GM21360 (cell line): Measurements from ENCODE around the gene TREML2.
"Not testable (repeated sequence)": the region's sequence is repeated elsewhere in the genome, so short reads cannot be mapped to it uniquely, and the experiment has no call there.

Experiments
- ATAC-seq: cut with Tn5 transposase; IDR thresholded peaks from one replicate; pipeline ENCODE4 v1.9.1; 2021; ENCODE audit warnings: mild to moderate bottlenecking, moderate library complexity; ENCODE audit not compliant: unreplicated experiment

TREML2 gene, protein sequence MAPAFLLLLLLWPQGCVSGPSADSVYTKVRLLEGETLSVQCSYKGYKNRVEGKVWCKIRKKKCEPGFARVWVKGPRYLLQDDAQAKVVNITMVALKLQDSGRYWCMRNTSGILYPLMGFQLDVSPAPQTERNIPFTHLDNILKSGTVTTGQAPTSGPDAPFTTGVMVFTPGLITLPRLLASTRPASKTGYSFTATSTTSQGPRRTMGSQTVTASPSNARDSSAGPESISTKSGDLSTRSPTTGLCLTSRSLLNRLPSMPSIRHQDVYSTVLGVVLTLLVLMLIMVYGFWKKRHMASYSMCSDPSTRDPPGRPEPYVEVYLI

DNA sequence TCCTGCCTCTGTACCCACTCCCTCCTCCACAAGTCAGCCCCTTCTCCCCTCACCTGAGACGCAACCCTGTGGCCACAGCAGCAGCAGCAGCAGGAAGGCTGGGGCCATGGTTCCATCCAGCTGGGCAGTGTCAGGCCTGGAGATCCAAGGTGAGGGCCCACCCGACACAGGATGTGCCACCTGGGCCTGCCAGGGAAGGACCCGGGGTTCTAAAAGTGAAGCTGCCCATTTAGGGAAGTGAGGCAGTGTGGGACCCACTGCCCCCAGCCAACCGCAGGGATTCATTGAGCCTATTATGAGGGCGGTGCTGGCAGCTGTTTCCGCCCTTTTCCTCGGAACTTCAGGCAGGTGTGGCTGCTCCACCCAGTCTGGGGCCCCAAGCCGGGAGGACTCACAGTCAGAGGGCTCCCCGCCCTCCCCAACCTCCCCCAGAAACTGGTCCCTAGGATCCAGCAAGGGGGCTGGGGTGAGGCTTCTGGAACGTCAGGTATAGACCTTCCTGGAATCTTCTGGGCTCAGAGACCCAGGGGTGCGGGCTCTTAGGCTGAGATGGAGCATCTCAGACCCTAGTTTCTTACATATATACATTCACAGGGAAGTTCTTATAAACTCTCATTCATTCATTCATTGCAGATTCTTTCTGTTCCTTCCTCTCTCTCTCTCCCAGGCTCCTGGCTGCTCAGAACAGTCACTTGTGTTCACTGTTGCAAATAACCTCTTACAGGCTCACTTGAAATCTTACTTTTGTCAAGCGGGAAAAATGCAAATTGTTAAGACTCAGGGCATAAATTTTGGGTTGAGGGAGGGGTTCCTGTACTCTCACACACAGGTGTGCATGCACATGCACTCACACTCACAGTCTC is at the start of gene TREML2:
TSS of gene TREML2 (minus strand) at position 249 of the 863 bp plus-strand sequence. CDS start at position 108, 141 bp downstream.
- no peak for ATAC-seq

GRCh38 chr6:41247882-41248705 is 47.1 kb upstream of the TREML2 start:
- no peak for ATAC-seq

- no peak for ATAC-seq
Measured at GRCh38 chr6:41247288-41247865, 46.4 kb upstream of the TREML2 start.

DNA sequence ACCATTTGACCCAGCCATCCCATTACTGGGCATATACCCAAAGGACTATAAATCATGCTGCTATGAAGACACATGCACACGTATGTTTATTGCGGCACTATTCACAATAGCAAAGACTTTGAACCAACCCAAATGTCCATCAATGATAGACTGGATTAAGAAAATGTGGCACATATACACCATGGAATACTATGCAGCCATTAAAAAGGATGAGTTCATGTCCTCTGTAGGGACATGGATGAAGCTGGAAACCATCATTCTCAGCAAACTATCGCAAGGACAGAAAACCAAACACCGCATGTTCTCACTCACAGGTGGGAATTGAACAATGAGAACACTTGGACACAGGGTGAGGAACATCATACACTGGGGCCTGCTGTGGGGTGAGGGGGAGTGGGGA is 45.6 kb upstream of the TREML2 start:
- not testable (repeated sequence) for ATAC-seq

- no peak for ATAC-seq
Measured at GRCh38 chr6:41239467-41240159, 38.7 kb upstream of the TREML2 start.

DNA sequence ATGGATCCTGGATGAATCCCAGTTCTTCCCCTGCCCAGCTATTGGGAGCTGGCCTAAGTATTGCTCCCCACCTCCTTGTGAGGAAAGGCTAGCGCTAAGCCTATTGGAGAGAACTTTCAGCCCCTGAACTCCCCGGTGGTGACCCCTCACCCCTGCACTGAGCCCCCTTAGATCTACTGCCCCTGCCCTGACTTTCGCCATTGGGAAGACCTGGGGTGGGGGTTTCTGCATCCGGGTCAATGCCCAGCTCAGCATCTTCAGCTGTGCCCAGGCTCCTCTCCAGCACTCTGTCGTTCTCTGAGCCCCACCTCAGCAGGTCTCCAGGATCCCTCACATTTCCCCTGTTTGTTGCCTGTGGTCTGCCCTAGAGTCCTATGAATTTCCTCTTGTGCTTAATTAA is 36.2 kb upstream of the TREML2 start:
- no peak for ATAC-seq

GRCh38 chr6:41236276-41236675 is 35.3 kb upstream of the TREML2 start:
- ATAC-seq: no peak

GRCh38 chr6:41232667-41233066 is 31.7 kb upstream of the TREML2 start:
- ATAC-seq: no peak

GRCh38 chr6:41231246-41231645 is 30.3 kb upstream of the TREML2 start:
- ATAC-seq: no peak

GRCh38 chr6:41229721-41230120 is 28.8 kb upstream of the TREML2 start:
- no peak for ATAC-seq

- no peak for ATAC-seq
Measured at GRCh38 chr6:41228616-41229015, 27.7 kb upstream of the TREML2 start.

- ATAC-seq: no peak
Measured at GRCh38 chr6:41228096-41228495, 27.1 kb upstream of the TREML2 start, which contains the start of gene TREML4. TSS of gene TREML4 (plus strand) at chr6:41228349. CDS start at chr6:41228428, 79 bp downstream.

- ATAC-seq: no peak
Measured at GRCh38 chr6:41226752-41227151, 25.8 kb upstream of the TREML2 start.

GRCh38 chr6:41224800-41225199 is 23.9 kb upstream of the TREML2 start:
- no peak for ATAC-seq

DNA sequence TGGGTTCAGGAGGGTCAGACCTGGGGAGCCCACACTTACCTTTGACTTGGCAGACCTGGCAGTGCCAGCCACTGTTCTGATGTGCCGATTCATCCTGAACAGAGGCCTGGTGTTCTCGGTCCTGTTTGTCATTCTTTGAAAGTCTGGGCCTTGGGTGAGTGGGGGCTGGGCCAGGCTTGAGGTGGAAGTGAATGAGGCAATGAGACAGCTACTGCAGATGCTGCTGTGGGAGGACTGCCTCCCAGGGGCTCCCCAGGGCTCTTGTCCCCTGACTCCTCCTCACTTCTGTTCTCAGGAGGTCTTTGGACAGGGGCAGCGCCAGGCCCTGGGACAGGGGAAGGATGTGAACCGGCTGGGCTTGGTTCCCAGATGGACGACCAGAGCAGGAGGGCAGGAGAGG is 21.6 kb upstream of the TREML2 start:
- ATAC-seq: no peak

DNA sequence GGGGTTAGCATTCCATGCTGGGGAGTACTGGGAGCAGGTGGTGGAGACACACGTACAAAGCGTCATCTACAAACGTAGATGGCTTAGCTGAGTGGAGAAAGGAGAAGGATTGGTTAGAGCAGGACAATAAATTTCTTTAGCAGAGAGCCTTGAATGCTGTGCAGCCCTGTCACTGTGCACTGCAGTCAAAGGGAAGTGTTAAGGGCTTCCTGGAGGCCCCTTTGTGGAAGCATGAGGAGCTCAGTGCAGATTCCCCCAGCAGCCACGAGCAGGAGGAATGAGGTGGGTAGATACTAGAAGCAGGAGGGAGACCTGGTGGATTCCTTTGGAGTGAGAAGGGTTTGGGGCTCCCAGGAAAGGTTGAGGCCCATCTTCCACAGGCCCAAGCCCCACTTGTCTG is 21.1 kb upstream of the TREML2 start:
- no peak for ATAC-seq

DNA sequence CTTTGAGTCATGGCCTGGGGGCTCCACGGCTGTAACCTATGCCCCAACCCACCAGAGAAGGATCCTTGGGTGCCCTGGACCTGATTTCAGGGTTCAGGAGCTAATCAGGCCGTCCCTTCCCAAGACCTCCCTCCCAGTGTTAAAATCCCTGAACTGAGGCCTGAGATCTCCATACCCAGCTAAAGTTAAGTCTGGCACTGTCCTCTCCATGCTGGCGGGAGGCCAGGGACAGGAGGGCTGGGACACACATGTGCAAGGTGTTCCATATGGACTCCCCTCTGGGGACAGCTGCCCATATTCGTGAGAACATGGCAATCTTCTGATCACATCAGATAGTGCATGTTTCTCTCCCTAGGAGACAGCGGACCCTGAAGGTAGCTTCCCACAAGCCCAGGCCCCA is 15.7 kb upstream of the TREML2 start:
- ATAC-seq: no peak

GRCh38 chr6:41215777-41216176 is 14.8 kb upstream of the TREML2 start:
- ATAC-seq: no peak

DNA sequence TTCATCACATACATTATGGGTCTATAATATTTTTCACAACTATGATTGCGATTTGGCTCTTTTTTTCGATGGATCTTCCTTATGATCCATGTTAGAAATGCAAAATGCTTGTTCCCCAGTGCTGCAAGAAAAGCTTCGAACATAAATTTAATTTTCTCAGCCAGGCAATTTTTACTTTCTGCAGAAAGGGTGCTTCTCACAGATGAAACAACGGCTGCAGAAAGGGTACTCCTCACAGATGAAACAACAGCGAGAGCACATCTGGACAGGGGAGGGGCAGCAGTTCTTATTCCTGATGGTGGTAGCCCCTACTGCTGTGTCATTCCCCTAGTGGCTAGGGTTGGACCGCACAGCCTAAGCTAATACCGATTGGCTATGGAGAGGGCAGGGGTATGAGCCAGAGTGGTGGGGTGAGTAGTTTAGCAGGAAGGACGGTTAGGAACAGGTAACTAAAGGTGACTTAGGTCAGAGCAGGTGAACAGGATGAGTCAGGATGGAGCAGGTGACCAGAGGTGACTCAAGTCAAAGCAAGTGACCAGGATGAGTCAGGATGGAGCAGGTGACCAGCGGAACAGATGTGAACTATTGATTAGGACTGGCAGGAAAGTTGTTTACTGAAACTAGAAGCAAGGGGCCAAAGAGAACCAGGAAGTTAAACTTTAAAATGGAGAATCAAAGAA is 13.8 kb upstream of the TREML2 start:
- ATAC-seq: no peak
